ENCODE measurements around the gene RCOR1. TPM values are rescaled to one million over a fixed set of nuclear protein-coding genes. Genes with fewer than 3 reads are reported as not detected.
A peak's percentile ranks its signal among the peaks of the same experiment; 100 is the strongest.

RCOR1 gene
- total and polyA plus RNA-seq, 10 donors = 3.7 to 30.6 (median 21.1) TPM

- Histone ChIP-seq H3K36me3 (no peaks in the 10 kb centered on the region), H3K27ac (peak overlapping the region; percentile 72 to 95 (median 94)), H3K4me3 (peak overlapping the region; percentile 55 to 92 (median 78)), H3K9me3 (no peaks in the 10 kb centered on the region), H3K27me3 (replicated peaks in 1 of 7) (no peaks in the 10 kb centered on the region), H3K4me1 (peaks cover 27 to 86% (median 69%) of the 10 kb centered on the region in 6 donors)
- no peak for DNase-seq
- intact Hi-C loops (cut with DNase I; ENCODE audit: low total_unique reads) = loop anchor here (10.0 kb wide), 1 partner anchor 116 kb away; no protein-coding TSS in a partner anchor
- TF ChIP-seq POLR2AphosphoS5 (IDR thresholded peaks at IDR 0.05) (peak in 1 of 3 donors; percentile 7), POLR2A (IDR thresholded peaks at IDR 0.05) (no peak)
- WGBS, 5 donors = 6 to 9% (median 8%) methylated on average over 29 of the region's 29 CpGs
Measured at GRCh38 chr14:102778338-102779083, 186.1 kb downstream of the RCOR1 start.

GRCh38 chr14:102779084-102779462 is 186.6 kb downstream of the RCOR1 start:
- H3K4me1 ChIP-seq = peaks cover 27 to 86% (median 74%) of the 10 kb centered on the region in 6 donors
- peak overlapping the region in 5 of 8 donors; percentile 45 to 95 (median 94) for H3K27ac ChIP-seq
- H3K27me3 ChIP-seq (replicated peaks in 1 of 7) = no peaks in the 10 kb centered on the region
- no peak for DNase-seq
- intact Hi-C loops (cut with DNase I; ENCODE audit: low total_unique reads) = loop anchor here (10.0 kb wide), 1 partner anchor 116 kb away; no protein-coding TSS in a partner anchor
- H3K9me3 ChIP-seq = no peaks in the 10 kb centered on the region
- H3K4me3 ChIP-seq = peak overlapping the region; percentile 2 to 92 (median 74)
- no peaks in the 10 kb centered on the region for H3K36me3 ChIP-seq
- WGBS, 5 donors = 38 to 58% (median 49%) methylated on average over 4 of the region's 4 CpGs
- TF ChIP-seq CTCF (IDR thresholded peaks at IDR 0.05 in 8 of 11, conservative IDR thresholded peaks at IDR 0.05 in 3 of 11) (no peak), POLR2A (IDR thresholded peaks at IDR 0.05) (no peak), POLR2AphosphoS5 (IDR thresholded peaks at IDR 0.05) (no peak)

GRCh38 chr14:102779574-102780315 is 187.3 kb downstream of the RCOR1 start:
- TF ChIP-seq POLR2AphosphoS5 (IDR thresholded peaks at IDR 0.05) (no peak), POLR2A (IDR thresholded peaks at IDR 0.05) (no peak), CTCF (IDR thresholded peaks at IDR 0.05 in 8 of 11, conservative IDR thresholded peaks at IDR 0.05 in 3 of 11) (no peak)
- WGBS, 5 donors = 53 to 79% (median 61%) methylated on average over 13 of the region's 13 CpGs
- peaks cover 24 to 86% (median 76%) of the 10 kb centered on the region in 6 donors for H3K4me1 ChIP-seq
- intact Hi-C loops (cut with DNase I; ENCODE audit: low total_unique reads) = loop anchor here (10.0 kb wide), 1 partner anchor 115 kb away; no protein-coding TSS in a partner anchor
- H3K4me3 ChIP-seq = peak overlapping the region in 5 of 8 donors; percentile 2 to 92 (median 84)
- no peaks in the 10 kb centered on the region for H3K36me3 ChIP-seq
- H3K27me3 ChIP-seq (replicated peaks in 1 of 7) = no peaks in the 10 kb centered on the region
- H3K9me3 ChIP-seq = no peaks in the 10 kb centered on the region
- DNase-seq = peak; percentile 15
- H3K27ac ChIP-seq = peak overlapping the region in 6 of 8 donors; percentile 27 to 95 (median 70)

Small RNA genes lying within 50 kb of the gene (small RNA-seq; reads per million reads assigned to genes)
- gene RF00019 (0 reads per million in 4 donors), gene RN7SL546P (0 reads per million in 4 donors)

Other genes starting within 250 kb of the RCOR1 start
- gene CINP, start 229.8 kb upstream of the RCOR1 start, total RNA-seq = 10 to 100 TPM; 22.8 to 39.5 (median 29.3) TPM
- 10 to 100 TPM; 23.9 to 35.2 (median 28.8) TPM for gene CINP, start 229.8 kb upstream of the RCOR1 start, polyA plus RNA-seq
- 10 to 100 TPM; 23.7 to 46.6 (median 30.3) TPM for gene TECPR2, start 229.7 kb upstream of the RCOR1 start, total RNA-seq
- gene TECPR2, start 229.7 kb upstream of the RCOR1 start, polyA plus RNA-seq = 1 to 10 TPM; 1.1 to 5.0 (median 1.2) TPM
- gene ANKRD9, start 82.9 kb upstream of the RCOR1 start, total RNA-seq = 10 to 100 TPM in 6 of 7 donors, 1 to 10 TPM in 1; 8.6 to 24.0 (median 15.7) TPM
- 1 to 10 TPM; 2.2 to 4.9 (median 2.3) TPM for gene ANKRD9, start 82.9 kb upstream of the RCOR1 start, polyA plus RNA-seq
- gene TRAF3, start 184.8 kb downstream of the RCOR1 start, total RNA-seq = 10 to 100 TPM; 32.8 to 61.5 (median 43.5) TPM
- gene TRAF3, start 184.8 kb downstream of the RCOR1 start, polyA plus RNA-seq = 10 to 100 TPM; 11.1 to 14.5 (median 12.0) TPM